ENCODE results near the gene PLK3. TPM values are rescaled to one million over a fixed set of nuclear protein-coding genes. Genes with fewer than 3 reads are reported as not detected.
A peak's percentile ranks its signal among the peaks of the same experiment; 100 is the strongest.
"Not testable (repeated sequence)": the region's sequence is repeated elsewhere in the genome, so short reads cannot be mapped to it uniquely, and the experiment has no call there.

PLK3 gene
- total and polyA plus RNA-seq, 4 donors: 16.9 to 78.5 (median 37.0) TPM

DNA sequence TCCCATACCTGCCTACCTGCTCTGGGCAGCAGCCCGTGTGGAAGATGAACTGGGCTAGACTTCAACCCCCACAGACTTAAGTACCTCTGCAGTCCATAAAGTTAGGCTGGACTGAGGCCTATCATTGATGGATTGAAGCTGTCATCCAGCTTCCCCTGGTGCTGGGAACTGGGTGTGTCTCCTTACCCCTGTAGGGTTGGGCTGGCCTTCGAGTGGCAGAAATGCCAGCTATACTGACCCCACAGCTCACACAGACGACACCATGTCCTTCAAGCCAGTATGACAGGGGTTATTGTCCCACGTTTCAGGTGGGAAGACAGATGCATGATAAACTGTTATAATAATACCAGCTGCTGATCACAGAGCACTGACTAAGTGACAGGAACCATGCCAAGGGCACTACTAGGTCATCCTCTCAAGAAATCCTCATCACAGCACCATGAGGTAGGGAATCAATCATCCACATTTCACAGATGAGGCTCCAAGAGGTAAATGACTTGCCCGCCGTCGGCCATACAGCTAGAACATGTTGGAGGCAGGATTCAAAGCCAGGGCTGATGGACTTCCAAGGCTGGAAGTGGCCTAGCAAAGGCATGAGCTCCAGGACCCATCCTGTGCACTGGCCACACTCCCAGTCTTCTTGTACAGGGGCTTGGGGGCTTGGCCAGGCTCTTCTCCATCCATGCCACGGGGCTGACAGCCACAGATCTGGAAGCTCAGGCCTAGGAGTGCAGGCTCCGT lies 11.9 kb upstream of the PLK3 start, which contains the start of gene BEST4:
Gene BEST4 (minus strand): TSS at position 51 of the 741 bp plus-strand sequence. CDS start 465 bp downstream, outside the sequence.
- H3K4me1 ChIP-seq (ENCODE audit: control insufficient read depth in 5 of 5, insufficient read depth in 5 of 5, low read length in 5 of 5): peaks cover 5 to 28% (median 8%) of the 10 kb centered on the region in 5 donors
- no peak for TF ChIP-seq CTCF (IDR thresholded peaks at IDR 0.05; ENCODE audit: control extremely low read depth, extremely low read depth)
- H3K27ac ChIP-seq (ENCODE audit: low read depth in 1 of 2, low read length in 1 of 2): peak within 1 kb of the TSS in 1 of 2 donors; percentile 36
- no peaks in the 10 kb centered on the region for H3K27me3 ChIP-seq (ENCODE audit: control insufficient read depth in 3 of 3, insufficient read depth in 3 of 3, low read length in 2 of 3)
- H3K9ac ChIP-seq (ENCODE audit: insufficient read depth in 1 of 2, low read length in 2 of 2): no peak within 1 kb of the TSS
- 83 to 88% methylated on average over 9 of the region's 9 CpGs for WGBS, 2 donors
- H3K4me3 ChIP-seq: no peak within 1 kb of the TSS
- no peaks in the 10 kb centered on the region for H3K9me3 ChIP-seq (ENCODE audit: control insufficient read depth in 4 of 4, insufficient read depth in 3 of 4, low read length in 3 of 4)
- no peaks in the 10 kb centered on the region for H3K36me3 ChIP-seq (ENCODE audit: control insufficient read depth in 4 of 4, insufficient read depth in 4 of 4, low read length in 4 of 4)
- DNase-seq: no peak
- ATAC-seq (ENCODE audit: insufficient read depth, low FRiP score): no peak

DNA sequence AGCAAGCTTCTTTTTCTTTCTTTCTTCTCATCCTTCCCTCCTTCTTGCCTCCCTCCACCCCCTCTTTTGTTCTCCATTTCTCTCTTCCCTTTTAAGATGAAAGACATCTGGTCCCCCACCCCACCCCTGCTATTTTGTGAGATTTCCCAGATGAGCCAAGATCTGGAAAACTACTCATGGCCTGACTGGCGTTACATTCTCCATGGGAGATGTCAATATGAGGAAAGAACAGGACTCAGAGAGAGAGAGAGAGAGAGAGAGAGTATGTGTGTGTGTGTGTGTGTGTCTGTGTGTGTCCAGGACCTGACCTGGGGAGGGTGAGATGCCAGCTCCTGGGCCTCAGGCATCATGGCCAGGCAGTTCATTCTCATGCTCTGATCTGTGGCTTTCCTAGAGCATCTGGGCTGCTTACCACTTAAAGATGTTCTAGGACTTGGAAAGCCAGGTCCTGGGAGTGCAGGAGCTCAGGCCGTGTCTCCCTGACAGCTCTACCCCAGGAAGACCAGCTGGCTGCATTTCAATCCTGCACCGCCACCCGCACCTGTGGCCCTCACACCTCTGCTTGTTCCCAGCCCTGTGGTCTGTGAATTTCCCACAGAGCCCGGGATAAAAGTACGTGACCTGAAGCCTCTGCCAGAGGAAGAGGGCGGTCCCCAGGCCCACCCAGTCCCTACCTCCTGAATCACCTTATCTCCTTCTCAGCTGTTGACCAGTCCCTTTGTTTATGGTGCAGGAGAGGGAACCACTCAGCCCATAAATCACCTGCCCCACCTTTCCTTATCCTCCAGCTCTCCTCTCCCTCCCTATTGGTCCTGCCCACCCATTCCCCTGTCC lies 9.0 kb upstream of the PLK3 start:
- 76 to 77% methylated on average over 7 of the region's 7 CpGs for WGBS, 2 donors
- peaks cover 0 to 2% (median 0%) of the 10 kb centered on the region in 5 donors for H3K4me1 ChIP-seq (ENCODE audit: control insufficient read depth in 5 of 5, insufficient read depth in 5 of 5, low read length in 5 of 5)
- no peak overlapping the region for H3K27ac ChIP-seq (ENCODE audit: low read depth in 1 of 2, low read length in 1 of 2)
- no peaks in the 10 kb centered on the region for H3K36me3 ChIP-seq (ENCODE audit: control insufficient read depth in 4 of 4, insufficient read depth in 4 of 4, low read length in 4 of 4)
- no peak overlapping the region for H3K9ac ChIP-seq (ENCODE audit: insufficient read depth in 1 of 2, low read length in 2 of 2)
- ATAC-seq (ENCODE audit: insufficient read depth, low FRiP score): no peak
- H3K9me3 ChIP-seq (ENCODE audit: control insufficient read depth in 4 of 4, insufficient read depth in 3 of 4, low read length in 3 of 4): no peaks in the 10 kb centered on the region
- no peak for DNase-seq
- no peak overlapping the region for H3K4me3 ChIP-seq
- no peak for TF ChIP-seq CTCF (IDR thresholded peaks at IDR 0.05; ENCODE audit: control extremely low read depth, extremely low read depth)
- no peaks in the 10 kb centered on the region for H3K27me3 ChIP-seq (ENCODE audit: control insufficient read depth in 3 of 3, insufficient read depth in 3 of 3, low read length in 2 of 3)

DNA sequence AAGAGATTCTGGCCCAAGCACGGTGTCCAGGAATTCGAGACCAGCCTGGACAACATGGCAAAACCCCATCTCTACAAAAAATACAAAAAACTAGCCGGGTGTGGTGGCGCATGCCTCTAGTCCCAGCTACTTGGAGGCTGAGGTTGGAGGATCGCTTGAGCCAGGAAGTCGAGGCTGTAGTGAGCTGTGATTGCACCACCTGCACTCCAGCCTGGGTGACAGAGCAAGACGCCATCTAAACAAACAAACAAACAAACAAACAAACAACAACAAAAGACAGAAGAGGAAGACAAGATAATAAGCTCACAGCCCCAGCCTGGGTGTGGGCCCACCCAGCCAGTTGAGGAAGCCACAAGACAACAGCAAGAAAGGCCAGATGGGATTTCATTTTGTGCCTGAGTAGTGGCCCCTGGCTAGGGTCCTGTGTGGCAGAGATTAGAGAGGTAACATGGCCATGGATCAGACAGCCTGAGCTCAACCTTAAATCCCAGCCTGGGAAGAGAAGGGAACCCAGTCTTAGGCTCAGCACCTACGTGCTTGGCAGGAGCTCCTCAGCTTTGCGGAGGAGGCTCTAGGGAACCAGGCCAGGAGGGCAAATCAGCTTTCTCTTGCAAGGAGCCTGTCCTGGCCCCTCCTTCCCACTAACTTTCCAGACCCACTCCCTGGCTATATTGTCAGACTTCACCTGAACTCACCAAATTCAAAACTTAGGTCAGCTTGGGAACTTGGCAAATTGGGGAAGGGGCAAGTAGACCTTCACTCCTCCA lies 7.3 kb upstream of the PLK3 start:
- Histone ChIP-seq H3K9ac (ENCODE audit: insufficient read depth in 1 of 2, low read length in 2 of 2) (no peak overlapping the region), H3K36me3 (ENCODE audit: control insufficient read depth in 4 of 4, insufficient read depth in 4 of 4, low read length in 4 of 4) (no peaks in the 10 kb centered on the region), H3K27ac (ENCODE audit: low read depth in 1 of 2, low read length in 1 of 2) (peak overlapping the region in 1 of 2 donors; percentile 11), H3K4me1 (ENCODE audit: control insufficient read depth in 5 of 5, insufficient read depth in 5 of 5, low read length in 5 of 5) (no peaks in the 10 kb centered on the region), H3K4me3 (no peak overlapping the region), H3K9me3 (ENCODE audit: control insufficient read depth in 4 of 4, insufficient read depth in 3 of 4, low read length in 3 of 4) (no peaks in the 10 kb centered on the region), H3K27me3 (ENCODE audit: control insufficient read depth in 3 of 3, insufficient read depth in 3 of 3, low read length in 2 of 3) (no peaks in the 10 kb centered on the region)
- TF ChIP-seq CTCF (IDR thresholded peaks at IDR 0.05; ENCODE audit: control extremely low read depth, extremely low read depth): no peak
- DNase-seq: no peak
- ATAC-seq (ENCODE audit: insufficient read depth, low FRiP score): no peak
- 85 to 91% methylated on average over 9 of the region's 9 CpGs for WGBS, 2 donors

GRCh38 chr1:44797886-44798285 lies 2.3 kb upstream of the PLK3 start:
- H3K27ac ChIP-seq (ENCODE audit: low read depth in 1 of 2, low read length in 1 of 2); H3K36me3 ChIP-seq (ENCODE audit: control insufficient read depth in 4 of 4, insufficient read depth in 4 of 4, low read length in 4 of 4); H3K9ac ChIP-seq (ENCODE audit: insufficient read depth in 1 of 2, low read length in 2 of 2); H3K27me3 ChIP-seq (ENCODE audit: control insufficient read depth in 3 of 3, insufficient read depth in 3 of 3, low read length in 2 of 3); ATAC-seq (ENCODE audit: insufficient read depth, low FRiP score); DNase-seq; H3K9me3 ChIP-seq (ENCODE audit: control insufficient read depth in 4 of 4, insufficient read depth in 3 of 4, low read length in 3 of 4); H3K4me3 ChIP-seq: not testable (repeated sequence)
- 86 to 92% methylated on average over 8 of the region's 8 CpGs for WGBS, 2 donors
- peaks cover 0 to 16% (median 5%) of the 10 kb centered on the region in 5 donors for H3K4me1 ChIP-seq (ENCODE audit: control insufficient read depth in 5 of 5, insufficient read depth in 5 of 5, low read length in 5 of 5)
